Naive thymus-derived CD8-positive, alpha-beta T cell (primary cell): ENCODE measurements around the gene TRIM22. TPM values are rescaled to one million over a fixed set of nuclear protein-coding genes. Genes with fewer than 3 reads are reported as not detected.
"Not testable (repeated sequence)": the region's sequence is repeated elsewhere in the genome, so short reads cannot be mapped to it uniquely, and the experiment has no call there.

Source experiments
- ATAC-seq, 2 donors: fragments of 150-1000 bp; cut with Tn5 transposase in 1 of 2; sonication (Bioruptor Pico), chemical (Tn5 transposase) in 1 of 2; 1 replicate in 1 of 2; 2 replicates in 1 of 2; pipeline ENCODE4 v1.10.0; 2021; ENCODE audit warnings: mild to moderate bottlenecking in 2 of 2, moderate library complexity in 2 of 2
- POLR2A ChIA-PET: fragments of 350-600 bp; sonication (Branson Sonifier 250); formaldehyde crosslinking; loops from one replicate; lab custom pipeline; 2021; ENCODE audit warnings: antibody characterized with exemption; lab: Charles Lee
- DNase-seq, 10 donors: peaks; one replicate each; pipeline versions ENCODE4 v3.0.0 to v3.0.0-alpha.2; 2020 to 2022
- H3K27ac Mint-ChIP-seq, 10 donors: one replicate each; pipeline ENCODE4 v1.8.0; 2020 to 2022; ENCODE audit warnings: mild to moderate bottlenecking in 10 of 10, mixed read lengths in 10 of 10, moderate library complexity in 4 of 10, inconsistent platforms in 1 of 10
- H3K27me3 Mint-ChIP-seq, 5 donors: one replicate each; pipeline ENCODE4 v1.8.0; 2021 to 2022; ENCODE audit warnings: mixed read lengths in 5 of 5
- H3K36me3 Mint-ChIP-seq, 3 donors: one replicate each; pipeline ENCODE4 v1.8.0; 2020 to 2022; ENCODE audit warnings: mixed read lengths in 3 of 3, mild to moderate bottlenecking in 2 of 3, inconsistent platforms in 1 of 3
- H3K4me1 Mint-ChIP-seq, 4 donors: one replicate each; pipeline ENCODE4 v1.8.0; 2021 to 2022; ENCODE audit warnings: mixed read lengths in 4 of 4
- H3K4me3 Mint-ChIP-seq, 10 donors: one replicate each; pipeline ENCODE4 v1.8.0; 2020 to 2022; ENCODE audit warnings: mild to moderate bottlenecking in 10 of 10, mixed read lengths in 10 of 10, moderate library complexity in 6 of 10, inconsistent platforms in 1 of 10
- H3K9me3 Mint-ChIP-seq, 9 donors: one replicate each; pipeline ENCODE4 v1.8.0; 2020 to 2022; ENCODE audit warnings: mixed read lengths in 9 of 9, mild to moderate bottlenecking in 3 of 9, inconsistent platforms in 1 of 9, moderate library complexity in 1 of 9
- polyA plus RNA-seq, 3 donors: library from polyadenylated mRNA; unstranded; fragments of 300-500 nt; fragmentation: Illumina TruSeq; gene quantifications; one replicate each; pipeline ENCODE4 v1.2.3, GENCODE V29; 2021
- total RNA-seq, 8 experiments: library from RNA in 2 of 8; stranded (reverse) in 2 of 8; gene quantifications; one replicate each; pipeline ENCODE4 v1.2.3 and lab custom pipeline; 2021 to 2026

TRIM22 gene
- total and polyA plus RNA-seq, 5 experiments from 2014 or later: 108 to 243 (median 143) TPM

- DNase-seq, ATAC-seq, POLR2A ChIA-PET, H3K4me1 Mint-ChIP-seq, H3K27me3 Mint-ChIP-seq, H3K27ac Mint-ChIP-seq: not testable (repeated sequence)
- Mint-ChIP-seq H3K9me3 (peaks cover 0 to 13% (median 6%) of the 10 kb centered on the region in 9 donors), H3K36me3 (peaks cover 5 to 17% (median 8%) of the 10 kb centered on the region in 3 donors), H3K4me3 (peak overlapping the region in 1 of 10 donors; percentile 24)
Observed at GRCh38 chr11:5716518-5716917, 26.9 kb downstream of the TRIM22 start.

DNA sequence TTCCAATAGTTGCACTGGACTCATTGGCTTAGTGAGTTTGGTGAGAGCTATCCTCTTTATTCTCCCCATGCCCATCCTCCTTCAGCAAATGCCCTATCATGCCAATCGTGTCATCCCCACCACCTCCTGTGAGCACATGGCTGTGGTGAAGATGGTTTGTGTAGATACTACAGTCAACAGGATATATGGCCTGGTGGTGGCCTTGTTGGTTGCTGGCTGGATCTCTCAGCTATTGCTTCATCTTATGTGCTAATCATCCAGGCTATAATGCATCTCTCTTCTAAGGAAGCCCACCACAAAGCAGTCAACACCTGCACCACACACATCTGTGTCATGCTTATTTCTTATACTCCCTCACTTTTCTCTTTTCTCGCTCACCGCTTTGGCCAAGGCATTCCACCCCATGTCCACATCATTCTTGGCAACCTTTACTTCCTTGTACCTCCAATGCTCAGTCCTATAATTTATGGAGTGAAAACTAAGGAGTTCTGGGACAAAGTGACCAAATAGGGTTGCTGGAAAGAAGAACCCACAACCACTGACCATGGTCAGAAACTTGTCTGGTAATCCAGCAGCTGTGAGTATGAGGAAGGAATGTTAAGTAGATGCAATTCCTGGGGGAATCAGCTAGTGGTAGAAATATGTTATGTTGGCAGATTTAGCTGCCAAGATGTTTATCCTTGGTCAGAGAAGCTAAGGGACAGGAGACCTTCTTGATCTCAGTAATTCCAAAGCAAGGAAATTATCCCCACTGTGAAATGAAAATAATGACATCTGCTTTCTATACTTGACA, 30.3 kb downstream of the TRIM22 start:
- Mint-ChIP-seq H3K9me3 (peaks cover 0 to 13% (median 6%) of the 10 kb centered on the region in 9 donors), H3K4me3 (no peak overlapping the region), H3K4me1 (no peaks in the 10 kb centered on the region), H3K27ac (no peak overlapping the region), H3K27me3 (no peaks in the 10 kb centered on the region), H3K36me3 (peaks cover 5 to 17% (median 8%) of the 10 kb centered on the region in 3 donors)
- POLR2A ChIA-PET: no interaction called here
- DNase-seq (no peak), ATAC-seq (no peak)

- Mint-ChIP-seq H3K4me1 (no peaks in the 10 kb centered on the region), H3K27ac (no peak overlapping the region), H3K4me3 (no peak overlapping the region), H3K9me3 (peaks cover 0 to 12% (median 5%) of the 10 kb centered on the region in 9 donors), H3K36me3 (peaks cover 7 to 17% (median 10%) of the 10 kb centered on the region in 3 donors), H3K27me3 (peaks cover 0 to 6% (median 0%) of the 10 kb centered on the region in 5 donors)
- ATAC-seq (no peak), DNase-seq (no peak)
- POLR2A ChIA-PET: no interaction called here
Observed at GRCh38 chr11:5722622-5723021, 33.0 kb downstream of the TRIM22 start.

- no peak for DNase-seq
- no peaks in the 10 kb centered on the region for H3K9me3 Mint-ChIP-seq
- peak overlapping the region in 1 of 10 donors; percentile 17 for H3K27ac Mint-ChIP-seq
- ATAC-seq: no peak
- no peaks in the 10 kb centered on the region for H3K4me1 Mint-ChIP-seq
- H3K4me3 Mint-ChIP-seq: no peak overlapping the region
- H3K36me3 Mint-ChIP-seq: peaks cover 6 to 11% (median 10%) of the 10 kb centered on the region in 3 donors
- H3K27me3 Mint-ChIP-seq: peaks cover 0 to 6% (median 0%) of the 10 kb centered on the region in 5 donors
- POLR2A ChIA-PET: no interaction called here
Observed at GRCh38 chr11:5726351-5726750, 36.8 kb downstream of the TRIM22 start.

DNA sequence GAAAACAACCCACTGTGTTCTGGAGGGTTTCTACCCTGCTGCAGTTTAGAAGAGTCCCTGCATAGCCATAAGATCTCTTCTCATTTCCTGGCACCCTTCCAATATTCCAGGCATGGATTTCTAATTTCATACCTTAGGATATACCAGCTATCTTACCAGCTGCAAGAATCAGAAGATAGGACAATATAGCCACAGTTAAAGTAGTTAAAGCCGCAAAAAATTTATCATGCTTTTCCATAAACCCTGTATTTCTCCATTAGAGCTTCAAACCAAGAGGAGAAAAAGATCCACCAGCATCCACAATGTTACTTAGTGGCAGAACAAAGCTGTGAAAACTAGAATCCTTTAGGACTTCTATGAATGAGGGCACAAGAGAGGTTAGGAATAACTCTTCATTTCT, 38.1 kb downstream of the TRIM22 start:
- H3K36me3 Mint-ChIP-seq: peaks cover 6 to 11% (median 10%) of the 10 kb centered on the region in 3 donors
- H3K4me3 Mint-ChIP-seq: no peak overlapping the region
- no peaks in the 10 kb centered on the region for H3K9me3 Mint-ChIP-seq
- no peaks in the 10 kb centered on the region for H3K4me1 Mint-ChIP-seq
- H3K27ac Mint-ChIP-seq: no peak overlapping the region
- DNase-seq (no peak), ATAC-seq (no peak)
- peaks cover 0 to 6% (median 0%) of the 10 kb centered on the region in 5 donors for H3K27me3 Mint-ChIP-seq
- POLR2A ChIA-PET: no interaction called here

DNA sequence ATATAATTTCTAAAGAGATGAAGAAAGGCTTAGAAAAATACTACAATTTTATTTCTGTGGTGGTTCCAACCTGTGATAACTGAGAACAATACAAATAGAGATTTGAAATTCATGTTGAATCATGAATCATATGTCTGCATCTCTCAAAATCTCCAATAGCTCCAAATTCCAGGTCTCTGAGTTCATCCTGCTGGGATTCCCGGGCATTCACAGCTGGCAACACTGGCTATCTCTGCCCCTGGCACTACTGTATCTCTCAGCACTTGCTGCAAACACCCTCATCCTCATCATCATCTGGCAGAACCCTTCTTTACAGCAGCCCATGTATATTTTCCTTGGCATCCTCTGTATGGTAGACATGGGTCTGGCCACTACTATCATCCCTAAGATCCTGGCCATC, 46.8 kb downstream of the TRIM22 start, which contains the start of gene OR56B1:
Gene OR56B1, plus strand, starts transcription at position 53 of the 400 bp plus-strand sequence. Its CDS starts 69 bp downstream, at position 122.
- DNase-seq (no peak), ATAC-seq (no peak)
- Mint-ChIP-seq H3K27me3 (peaks cover 3 to 15% (median 6%) of the 10 kb centered on the region in 5 donors), H3K36me3 (peaks cover 16 to 40% (median 26%) of the 10 kb centered on the region in 3 donors), H3K4me1 (no peaks in the 10 kb centered on the region), H3K27ac (no peak within 1 kb of the TSS), H3K9me3 (peaks cover under 1 to 19% (median 14%) of the 10 kb centered on the region in 9 donors), H3K4me3 (no peak within 1 kb of the TSS)
- POLR2A ChIA-PET: no interaction called here

- peaks cover 3 to 15% (median 8%) of the 10 kb centered on the region in 5 donors for H3K27me3 Mint-ChIP-seq
- ATAC-seq (no peak), DNase-seq (no peak)
- H3K9me3 Mint-ChIP-seq: peaks cover 7 to 26% (median 19%) of the 10 kb centered on the region in 9 donors
- no peak overlapping the region for H3K27ac Mint-ChIP-seq
- no peak overlapping the region for H3K4me3 Mint-ChIP-seq
- H3K4me1 Mint-ChIP-seq: no peaks in the 10 kb centered on the region
- peaks cover 17 to 47% (median 33%) of the 10 kb centered on the region in 3 donors for H3K36me3 Mint-ChIP-seq
- POLR2A ChIA-PET: no interaction called here
Observed at GRCh38 chr11:5737091-5737490, 47.5 kb downstream of the TRIM22 start.

DNA sequence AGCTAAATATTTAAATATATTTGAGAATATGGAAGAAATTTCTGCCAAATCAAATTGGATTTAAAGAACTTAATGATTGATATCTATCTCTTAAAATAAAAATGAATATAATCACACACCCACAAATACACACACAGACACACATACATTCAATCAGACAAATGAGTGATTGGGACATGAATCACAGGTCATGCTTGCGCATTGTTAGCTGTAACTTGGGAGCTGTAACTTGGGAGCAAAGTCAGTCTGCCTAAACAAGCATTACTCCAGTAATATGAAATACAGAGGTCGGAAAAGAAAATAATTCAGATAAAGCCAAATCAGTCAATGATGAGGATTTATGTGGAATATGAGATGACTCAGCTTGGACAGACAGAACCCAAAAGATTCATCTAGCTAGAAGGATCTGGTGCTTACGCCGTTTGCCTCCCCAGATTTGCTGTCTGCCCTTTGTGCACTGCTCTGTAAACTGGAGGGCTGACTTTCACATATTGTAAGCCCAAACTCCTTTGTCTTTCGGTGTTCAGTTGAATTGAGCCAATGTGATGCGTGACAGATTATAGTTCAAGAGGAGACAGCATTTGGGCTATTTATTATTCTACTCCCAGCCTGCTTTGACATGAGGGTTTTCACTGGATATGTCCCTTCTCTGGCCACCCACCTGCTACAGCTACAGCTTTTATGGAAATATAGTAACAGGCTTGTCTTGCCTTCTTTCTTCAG, 48.2 kb downstream of the TRIM22 start:
- Mint-ChIP-seq H3K27me3 (peaks cover 3 to 15% (median 10%) of the 10 kb centered on the region in 5 donors), H3K27ac (no peak overlapping the region), H3K36me3 (peaks cover 17 to 52% (median 40%) of the 10 kb centered on the region in 3 donors), H3K4me1 (no peaks in the 10 kb centered on the region), H3K4me3 (no peak overlapping the region), H3K9me3 (peaks cover 10 to 32% (median 25%) of the 10 kb centered on the region in 9 donors)
- no peak for ATAC-seq
- DNase-seq: no peak
- POLR2A ChIA-PET: no interaction called here

GRCh38 chr11:5738431-5738830, 48.8 kb downstream of the TRIM22 start:
- ATAC-seq (no peak), DNase-seq (no peak)
- H3K27ac Mint-ChIP-seq: no peak overlapping the region
- H3K9me3 Mint-ChIP-seq: peaks cover 10 to 38% (median 30%) of the 10 kb centered on the region in 9 donors
- peaks cover 17 to 54% (median 46%) of the 10 kb centered on the region in 3 donors for H3K36me3 Mint-ChIP-seq
- peaks cover 3 to 15% (median 10%) of the 10 kb centered on the region in 5 donors for H3K27me3 Mint-ChIP-seq
- POLR2A ChIA-PET: no interaction called here
- no peak overlapping the region for H3K4me3 Mint-ChIP-seq
- no peaks in the 10 kb centered on the region for H3K4me1 Mint-ChIP-seq

DNA sequence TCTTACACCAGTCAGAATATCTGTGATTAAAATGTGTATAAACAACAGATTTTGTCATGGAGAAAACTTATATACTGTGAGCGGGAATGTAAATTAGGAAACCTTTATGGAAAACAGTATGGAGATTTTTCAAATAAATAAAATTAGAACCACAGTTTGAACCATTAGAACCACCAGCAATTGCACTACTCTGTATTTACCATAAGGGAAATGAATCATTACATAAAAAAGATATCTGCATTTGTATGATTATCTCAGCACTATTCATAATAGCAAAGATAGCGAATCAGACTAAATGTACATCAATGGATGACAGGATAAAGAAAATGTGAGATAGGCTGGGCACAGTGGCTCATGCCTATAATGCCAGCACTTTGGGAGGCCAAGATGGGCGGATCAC, 57.0 kb downstream of the TRIM22 start:
- Mint-ChIP-seq H3K27ac (no peak overlapping the region), H3K27me3 (peaks cover 0 to 6% (median 0%) of the 10 kb centered on the region in 5 donors), H3K9me3 (peaks cover 10 to 34% (median 25%) of the 10 kb centered on the region in 9 donors), H3K4me1 (no peaks in the 10 kb centered on the region), H3K36me3 (peaks cover 0 to 29% (median 24%) of the 10 kb centered on the region in 3 donors), H3K4me3 (no peak overlapping the region)
- DNase-seq (no peak), ATAC-seq (no peak)
- POLR2A ChIA-PET: no interaction called here

GRCh38 chr11:5749836-5750235, 60.2 kb downstream of the TRIM22 start:
- H3K4me3 Mint-ChIP-seq: no peak overlapping the region
- peaks cover 0 to 5% (median 0%) of the 10 kb centered on the region in 3 donors for H3K36me3 Mint-ChIP-seq
- ATAC-seq: no peak
- DNase-seq: no peak
- POLR2A ChIA-PET: no interaction called here
- peaks cover 0 to 4% (median 3%) of the 10 kb centered on the region in 9 donors for H3K9me3 Mint-ChIP-seq
- H3K27me3 Mint-ChIP-seq: no peaks in the 10 kb centered on the region
- no peaks in the 10 kb centered on the region for H3K4me1 Mint-ChIP-seq
- H3K27ac Mint-ChIP-seq: no peak overlapping the region

DNA sequence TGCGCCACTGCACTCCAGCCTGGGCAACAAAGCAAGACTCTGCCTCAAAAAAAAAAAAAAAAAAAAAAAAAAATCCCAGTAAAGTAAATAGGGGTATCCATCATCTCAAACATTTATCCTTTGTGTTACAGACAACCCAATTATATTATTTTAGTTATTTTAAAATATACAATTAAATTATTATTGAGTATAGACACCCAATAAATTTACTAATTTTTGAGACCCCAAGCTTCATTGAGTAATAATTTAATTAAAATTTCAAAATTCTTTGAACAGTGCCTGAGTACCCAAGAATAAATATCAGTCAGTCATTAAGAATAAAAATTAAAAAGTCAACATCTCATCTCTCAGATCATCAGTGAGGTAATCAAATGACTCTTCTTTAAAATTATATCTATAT, 64.4 kb downstream of the TRIM22 start, which contains the start of gene OR52N4:
Gene OR52N4, plus strand, starts transcription at position 301 of the 400 bp plus-strand sequence. CDS start 498 bp downstream, outside the sequence.
- no peak within 1 kb of the TSS for H3K4me3 Mint-ChIP-seq
- no peak for ATAC-seq
- no peak within 1 kb of the TSS for H3K27ac Mint-ChIP-seq
- no peaks in the 10 kb centered on the region for H3K9me3 Mint-ChIP-seq
- POLR2A ChIA-PET: no interaction called here
- peaks cover 0 to 5% (median 0%) of the 10 kb centered on the region in 5 donors for H3K27me3 Mint-ChIP-seq
- peaks cover 0 to 1% (median 0%) of the 10 kb centered on the region in 3 donors for H3K36me3 Mint-ChIP-seq
- DNase-seq: no peak
- no peaks in the 10 kb centered on the region for H3K4me1 Mint-ChIP-seq
